ENCODE results near the gene PIK3AP1. TPM values are rescaled to one million over a fixed set of nuclear protein-coding genes. Genes with fewer than 3 reads are reported as not detected.
A peak's percentile ranks its signal among the peaks of the same experiment; 100 is the strongest.

Gene PIK3AP1
- total and polyA plus RNA-seq, 10 of the 15 experiments (the other 5 are each of a cell fraction or from before 2014, with no cell fraction given), result 26.2 to 306 (median 119) TPM

- TF ChIP-seq MYB (IDR thresholded peaks at IDR 0.05; ENCODE audit: borderline replicate concordance, low read depth, low read length) (no peak), IRF5 (IDR thresholded peaks at IDR 0.05; ENCODE audit: borderline replicate concordance) (no peak), NFYB (IDR thresholded peaks at IDR 0.05; ENCODE audit: insufficient read depth, low read depth, low read length) (no peak), RAD21 (IDR thresholded peaks at IDR 0.05; ENCODE audit: insufficient read depth, low read depth, low read length) (no peak), MEF2A (IDR thresholded peaks at IDR 0.05; ENCODE audit: insufficient read depth, low read depth, low read length) (0 out of 2 replicates have a peak, but pooled peaks have one; percentile 13), NRF1 (conservative IDR thresholded peaks at IDR 0.05; ENCODE audit: low read depth, low read length) (no peak), ESRRA (IDR thresholded peaks at IDR 0.05; ENCODE audit: low read length) (no peak), E2F4 (IDR thresholded peaks at IDR 0.05; ENCODE audit: low read depth, low read length) (no peak), POLR2AphosphoS2 (IDR thresholded peaks at IDR 0.05; ENCODE audit: low read depth, low read length) (no peak), YBX1 (IDR thresholded peaks at IDR 0.05) (no peak), PRDM15 (CRISPR knock-in tag; IDR thresholded peaks at IDR 0.05) (no peak), SUZ12 (IDR thresholded peaks at IDR 0.05; ENCODE audit: unreplicated experiment) (no peak), CREM (IDR thresholded peaks at IDR 0.05; ENCODE audit: low read depth) (peak; percentile 72), MEF2B (IDR thresholded peaks at IDR 0.05; ENCODE audit: partially characterized antibody, poor library complexity, severe bottlenecking) (no peak), NR2C2 (IDR thresholded peaks at IDR 0.05; ENCODE audit: borderline replicate concordance, control insufficient read depth, insufficient read length, low read depth) (no peak), SPI1 (IDR thresholded peaks at IDR 0.05; ENCODE audit: borderline replicate concordance, insufficient read depth, low read depth, low read length) (no peak), RB1 (IDR thresholded peaks at IDR 0.05; ENCODE audit: borderline replicate concordance) (no peak), IRF3 (IDR thresholded peaks at IDR 0.05) (no peak), LARP7 (IDR thresholded peaks at IDR 0.05) (no peak), PBX3 (IDR thresholded peaks at IDR 0.05; ENCODE audit: insufficient replicate concordance, low read depth, low read length) (no peak), RAD51 (IDR thresholded peaks at IDR 0.05) (no peak)
Measured at GRCh38 chr10:96588616-96589419, 131.5 kb downstream of the PIK3AP1 start (continued).

Data from GM12878 (cell line).